ENCODE data around the gene RPS6KA4.
"Not testable (repeated sequence)": the region's sequence is repeated elsewhere in the genome, so short reads cannot be mapped to it uniquely, and the experiment has no call there.

Gene RPS6KA4

GRCh38 chr11:64317961-64318765 is 40.8 kb upstream of the RPS6KA4 start, which contains the start of gene PRDX5:
TSS of gene PRDX5 (plus strand) at chr11:64318121. CDS start at chr11:64318216, 95 bp downstream.
- Histone ChIP-seq H3K4me3 (ENCODE audit: low read length) (peak within 1 kb of the TSS; percentile 67), H3K27ac (ENCODE audit: low read length) (no peak within 1 kb of the TSS), H3K4me1 (ENCODE audit: control insufficient read depth, insufficient read depth, low read length) (peaks cover 3% of the 10 kb centered on the region; the same call in 1 of the 2 replicates), H3K36me3 (ENCODE audit: control insufficient read depth, insufficient read depth, low read length) (peaks cover 18% of the 10 kb centered on the region), H3K9me3 (ENCODE audit: control insufficient read depth, insufficient read depth, low read length) (no peaks in the 10 kb centered on the region), H3K27me3 (ENCODE audit: control insufficient read depth, insufficient read depth, low read length) (no peaks in the 10 kb centered on the region)
- DNase-seq (ENCODE audit: low read depth, low spot score), result no peak
- no CpG with 5 or more reads among the region's 61 CpGs for WGBS (ENCODE audit: insufficient coverage, insufficient read length)

DNA sequence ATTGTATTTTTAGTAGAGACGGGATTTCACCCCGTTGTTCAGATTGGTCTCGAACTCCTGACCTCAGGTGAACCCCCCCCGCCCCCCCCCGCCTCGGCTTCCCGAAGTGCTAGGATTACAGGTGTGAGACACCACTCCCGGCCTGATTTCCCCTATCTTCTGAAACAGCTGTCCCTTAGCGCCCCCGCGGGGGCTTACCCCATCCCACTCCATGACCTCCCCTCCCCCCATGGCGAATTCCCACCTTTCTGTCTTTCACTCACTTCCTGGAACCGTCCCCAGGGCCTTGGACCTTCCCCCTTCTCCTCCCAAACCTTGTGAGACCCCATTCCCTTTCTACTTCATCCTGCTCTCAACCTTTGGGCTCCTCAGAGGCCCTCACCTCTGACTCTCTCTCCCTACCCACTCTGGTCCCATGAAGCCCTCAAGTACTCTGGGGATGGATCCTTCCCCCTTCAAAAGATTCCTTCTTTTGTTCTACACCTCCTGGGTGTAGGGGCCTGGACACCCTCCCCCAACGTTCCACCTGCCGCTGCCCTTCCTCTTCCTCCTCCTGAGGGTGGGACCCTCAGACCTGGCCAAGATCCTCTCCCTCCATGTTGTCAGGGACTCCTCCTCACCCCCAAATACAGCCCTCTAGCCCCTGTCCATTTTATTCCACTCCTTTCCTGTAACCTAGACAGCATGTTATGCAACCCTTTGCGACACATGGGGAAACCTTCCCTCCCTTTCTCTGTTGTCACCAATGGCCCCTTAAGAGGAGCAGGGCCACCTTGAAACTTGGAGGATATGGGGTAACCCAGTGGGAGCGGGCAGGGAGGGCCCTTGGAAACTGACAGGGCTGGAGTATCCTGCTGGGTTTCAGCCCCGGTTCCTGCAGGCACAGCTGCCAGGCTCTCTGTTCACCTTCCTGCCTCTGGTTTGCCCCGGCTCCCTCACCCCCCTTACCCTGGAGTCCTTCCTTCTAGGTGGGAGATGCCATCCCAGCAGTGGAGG is 39.9 kb upstream of the RPS6KA4 start:
- Histone ChIP-seq H3K4me3 (ENCODE audit: low read length) (peak overlapping the region; percentile 67; the same call in 1 of the 2 replicates), H3K36me3 (ENCODE audit: control insufficient read depth, insufficient read depth, low read length) (peaks cover 18% of the 10 kb centered on the region), H3K9me3 (ENCODE audit: control insufficient read depth, insufficient read depth, low read length) (no peaks in the 10 kb centered on the region), H3K27ac (ENCODE audit: low read length) (no peak overlapping the region), H3K4me1 (ENCODE audit: control insufficient read depth, insufficient read depth, low read length) (peaks cover 4% of the 10 kb centered on the region), H3K27me3 (ENCODE audit: control insufficient read depth, insufficient read depth, low read length) (no peaks in the 10 kb centered on the region)
- no CpG with 5 or more reads among the region's 19 CpGs for WGBS (ENCODE audit: insufficient coverage, insufficient read length)
- no peak for DNase-seq (ENCODE audit: low read depth, low spot score)

DNA sequence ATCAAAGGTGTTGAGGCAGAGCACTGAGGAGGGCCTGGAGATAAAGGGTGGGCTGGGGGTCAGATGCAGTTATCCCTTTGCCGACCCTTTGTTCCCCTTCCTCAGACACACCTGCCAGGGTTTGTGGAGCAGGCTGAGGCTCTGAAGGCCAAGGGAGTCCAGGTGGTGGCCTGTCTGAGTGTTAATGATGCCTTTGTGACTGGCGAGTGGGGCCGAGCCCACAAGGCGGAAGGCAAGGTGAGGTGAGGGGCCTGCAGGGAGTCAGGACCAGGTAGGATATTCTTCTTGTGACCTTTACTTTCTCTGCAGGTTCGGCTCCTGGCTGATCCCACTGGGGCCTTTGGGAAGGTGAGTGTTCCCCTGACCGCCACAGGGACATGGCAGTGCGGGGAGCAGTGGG is 38.4 kb upstream of the RPS6KA4 start:
- peaks cover 4% of the 10 kb centered on the region for H3K4me1 ChIP-seq (ENCODE audit: control insufficient read depth, insufficient read depth, low read length)
- DNase-seq (ENCODE audit: low read depth, low spot score), result no peak
- no peaks in the 10 kb centered on the region for H3K27me3 ChIP-seq (ENCODE audit: control insufficient read depth, insufficient read depth, low read length)
- H3K27ac ChIP-seq (ENCODE audit: low read length), result no peak overlapping the region
- H3K4me3 ChIP-seq (ENCODE audit: low read length), result no peak overlapping the region
- H3K9me3 ChIP-seq (ENCODE audit: control insufficient read depth, insufficient read depth, low read length), result no peaks in the 10 kb centered on the region
- peaks cover 14% of the 10 kb centered on the region for H3K36me3 ChIP-seq (ENCODE audit: control insufficient read depth, insufficient read depth, low read length)
- WGBS (ENCODE audit: insufficient coverage, insufficient read length), result no CpG with 5 or more reads among the region's 7 CpGs

- no peaks in the 10 kb centered on the region for H3K27me3 ChIP-seq (ENCODE audit: control insufficient read depth, insufficient read depth, low read length)
- peaks cover 4% of the 10 kb centered on the region for H3K4me1 ChIP-seq (ENCODE audit: control insufficient read depth, insufficient read depth, low read length)
- no peaks in the 10 kb centered on the region for H3K9me3 ChIP-seq (ENCODE audit: control insufficient read depth, insufficient read depth, low read length)
- no peak for DNase-seq (ENCODE audit: low read depth, low spot score)
- WGBS (ENCODE audit: insufficient coverage, insufficient read length), result no CpG with 5 or more reads among the region's 5 CpGs
- H3K36me3 ChIP-seq (ENCODE audit: control insufficient read depth, insufficient read depth, low read length), result peaks cover 14% of the 10 kb centered on the region
- H3K4me3 ChIP-seq (ENCODE audit: low read length), result no peak overlapping the region
- H3K27ac ChIP-seq (ENCODE audit: low read length), result no peak overlapping the region
Observed at GRCh38 chr11:64321026-64321425, 37.9 kb upstream of the RPS6KA4 start.

DNA sequence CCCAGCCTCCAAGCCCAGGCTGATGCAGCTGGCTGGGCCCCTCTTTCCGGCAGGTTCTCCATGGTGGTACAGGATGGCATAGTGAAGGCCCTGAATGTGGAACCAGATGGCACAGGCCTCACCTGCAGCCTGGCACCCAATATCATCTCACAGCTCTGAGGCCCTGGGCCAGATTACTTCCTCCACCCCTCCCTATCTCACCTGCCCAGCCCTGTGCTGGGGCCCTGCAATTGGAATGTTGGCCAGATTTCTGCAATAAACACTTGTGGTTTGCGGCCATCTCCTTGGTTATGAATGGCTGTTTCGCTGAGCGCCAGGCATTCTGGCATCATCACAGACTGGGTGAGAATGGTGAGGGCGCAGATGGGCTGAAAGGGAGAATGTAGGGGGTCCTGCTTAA is 37.4 kb upstream of the RPS6KA4 start:
- WGBS (ENCODE audit: insufficient coverage, insufficient read length), result no CpG with 5 or more reads among the region's 5 CpGs
- no peak for DNase-seq (ENCODE audit: low read depth, low spot score)

GRCh38 chr11:64322925-64323260 is 36.1 kb upstream of the RPS6KA4 start:
- no peaks in the 10 kb centered on the region for H3K9me3 ChIP-seq (ENCODE audit: control insufficient read depth, insufficient read depth, low read length)
- H3K4me1 ChIP-seq (ENCODE audit: control insufficient read depth, insufficient read depth, low read length), result peaks cover 4% of the 10 kb centered on the region
- H3K4me3 ChIP-seq (ENCODE audit: low read length), result no peak overlapping the region
- H3K36me3 ChIP-seq (ENCODE audit: control insufficient read depth, insufficient read depth, low read length), result peaks cover 14% of the 10 kb centered on the region
- no peaks in the 10 kb centered on the region for H3K27me3 ChIP-seq (ENCODE audit: control insufficient read depth, insufficient read depth, low read length)
- DNase-seq (ENCODE audit: low read depth, low spot score), result no peak
- WGBS (ENCODE audit: insufficient coverage, insufficient read length), result no CpG with 5 or more reads among the region's 7 CpGs
- H3K27ac ChIP-seq (ENCODE audit: low read length), result no peak overlapping the region

More for the DNA sequence above, 37.4 kb upstream of the RPS6KA4 start:
- Histone ChIP-seq H3K27ac (ENCODE audit: low read length) (no peak overlapping the region), H3K4me1 (ENCODE audit: control insufficient read depth, insufficient read depth, low read length) (peaks cover 4% of the 10 kb centered on the region), H3K4me3 (ENCODE audit: low read length) (no peak overlapping the region), H3K36me3 (ENCODE audit: control insufficient read depth, insufficient read depth, low read length) (peaks cover 14% of the 10 kb centered on the region), H3K27me3 (ENCODE audit: control insufficient read depth, insufficient read depth, low read length) (no peaks in the 10 kb centered on the region), H3K9me3 (ENCODE audit: control insufficient read depth, insufficient read depth, low read length) (no peaks in the 10 kb centered on the region)

- Histone ChIP-seq H3K36me3 (ENCODE audit: control insufficient read depth, insufficient read depth, low read length) (peaks cover 14% of the 10 kb centered on the region), H3K27ac (ENCODE audit: low read length) (no peak overlapping the region), H3K27me3 (ENCODE audit: control insufficient read depth, insufficient read depth, low read length) (no peaks in the 10 kb centered on the region), H3K4me1 (ENCODE audit: control insufficient read depth, insufficient read depth, low read length) (peaks cover 4% of the 10 kb centered on the region), H3K4me3 (ENCODE audit: low read length) (no peak overlapping the region), H3K9me3 (ENCODE audit: control insufficient read depth, insufficient read depth, low read length) (no peaks in the 10 kb centered on the region)
- no CpG with 5 or more reads among the region's 5 CpGs for WGBS (ENCODE audit: insufficient coverage, insufficient read length)
- DNase-seq (ENCODE audit: low read depth, low spot score), result no peak
Observed at GRCh38 chr11:64323373-64323772, 35.6 kb upstream of the RPS6KA4 start.

- H3K36me3 ChIP-seq (ENCODE audit: control insufficient read depth, insufficient read depth, low read length), result peaks cover 14% of the 10 kb centered on the region
- not testable (repeated sequence) for H3K27me3 ChIP-seq (ENCODE audit: control insufficient read depth, insufficient read depth, low read length); H3K9me3 ChIP-seq (ENCODE audit: control insufficient read depth, insufficient read depth, low read length); DNase-seq (ENCODE audit: low read depth, low spot score); H3K4me1 ChIP-seq (ENCODE audit: control insufficient read depth, insufficient read depth, low read length); H3K4me3 ChIP-seq (ENCODE audit: low read length); H3K27ac ChIP-seq (ENCODE audit: low read length)
- no CpG with 5 or more reads among the region's 4 CpGs for WGBS (ENCODE audit: insufficient coverage, insufficient read length)
Observed at GRCh38 chr11:64323984-64324383, 35.0 kb upstream of the RPS6KA4 start.

DNA sequence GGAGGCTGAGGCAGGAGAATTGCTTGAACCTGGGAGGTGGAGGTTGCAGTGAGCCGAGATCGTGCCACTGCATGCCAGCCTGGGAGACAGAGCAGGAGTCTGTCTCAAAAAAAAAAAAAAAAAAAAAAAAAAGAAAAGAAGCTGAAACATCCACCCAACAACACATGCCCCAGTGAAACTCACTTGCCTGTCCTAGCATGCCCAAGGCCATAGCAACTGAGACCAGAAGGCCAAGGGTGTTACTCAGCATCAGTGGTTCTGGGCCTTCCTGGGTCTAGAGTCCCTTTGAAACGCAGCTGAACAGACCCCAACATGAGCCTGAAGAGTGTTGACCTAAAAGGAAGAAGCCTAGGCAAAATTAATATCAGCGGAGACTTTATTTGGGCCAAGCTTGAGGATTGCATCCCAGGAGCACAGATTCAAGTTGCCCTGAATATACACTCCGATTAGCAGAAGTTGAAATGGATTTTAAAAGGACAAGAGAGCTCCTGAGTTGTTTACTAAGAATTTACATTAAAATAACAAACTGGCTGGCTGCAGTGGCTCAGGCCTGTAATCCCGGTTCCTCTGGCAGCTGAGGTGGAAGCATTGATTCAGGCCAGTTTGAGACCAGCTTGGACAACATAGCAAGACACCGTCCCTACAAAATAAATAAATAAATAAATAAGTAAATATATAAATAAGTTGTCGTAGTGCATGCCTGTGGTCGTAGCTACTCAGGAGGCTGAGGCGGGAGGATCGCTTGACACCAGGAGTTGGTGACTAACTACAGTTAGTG is 34.1 kb upstream of the RPS6KA4 start:
- DNase-seq (ENCODE audit: low read depth, low spot score), result no peak
- no peaks in the 10 kb centered on the region for H3K9me3 ChIP-seq (ENCODE audit: control insufficient read depth, insufficient read depth, low read length)
- H3K27ac ChIP-seq (ENCODE audit: low read length), result no peak overlapping the region
- no peaks in the 10 kb centered on the region for H3K27me3 ChIP-seq (ENCODE audit: control insufficient read depth, insufficient read depth, low read length)
- H3K4me3 ChIP-seq (ENCODE audit: low read length), result no peak overlapping the region
- no CpG with 5 or more reads among the region's 11 CpGs for WGBS (ENCODE audit: insufficient coverage, insufficient read length)
- H3K4me1 ChIP-seq (ENCODE audit: control insufficient read depth, insufficient read depth, low read length), result peaks cover 1% of the 10 kb centered on the region; the same call in 1 of the 2 replicates
- peaks cover 14% of the 10 kb centered on the region for H3K36me3 ChIP-seq (ENCODE audit: control insufficient read depth, insufficient read depth, low read length)

DNA sequence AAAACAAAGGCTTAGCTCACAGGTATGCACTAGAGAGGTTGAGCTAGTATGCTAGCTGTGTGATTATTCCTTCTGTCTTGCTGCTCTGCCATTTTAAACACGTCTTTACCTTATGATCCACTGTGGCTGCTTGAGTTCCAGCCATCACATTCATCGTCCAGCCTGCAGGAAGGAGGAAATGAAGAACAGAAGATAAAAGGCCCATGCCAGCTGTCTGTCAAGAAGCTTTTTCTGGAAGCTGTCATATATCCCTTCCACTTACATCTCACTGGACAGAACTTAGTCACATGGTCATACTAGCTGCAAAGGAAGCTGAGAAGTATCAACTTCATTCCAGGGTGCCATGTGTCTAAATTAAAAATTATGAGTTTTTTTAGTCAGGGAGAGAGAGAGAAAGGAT is 31.6 kb upstream of the RPS6KA4 start:
- no peak overlapping the region for H3K27ac ChIP-seq (ENCODE audit: low read length)
- WGBS (ENCODE audit: insufficient coverage, insufficient read length), result no CpG with 5 or more reads among the region's 2 CpGs

More for the DNA sequence above, 31.6 kb upstream of the RPS6KA4 start:
- no peaks in the 10 kb centered on the region for H3K27me3 ChIP-seq (ENCODE audit: control insufficient read depth, insufficient read depth, low read length)
- H3K4me3 ChIP-seq (ENCODE audit: low read length), result no peak overlapping the region
- H3K4me1 ChIP-seq (ENCODE audit: control insufficient read depth, insufficient read depth, low read length), result peaks cover 4% of the 10 kb centered on the region
- H3K9me3 ChIP-seq (ENCODE audit: control insufficient read depth, insufficient read depth, low read length), result no peaks in the 10 kb centered on the region
- DNase-seq (ENCODE audit: low read depth, low spot score), result no peak
- peaks cover 3% of the 10 kb centered on the region for H3K36me3 ChIP-seq (ENCODE audit: control insufficient read depth, insufficient read depth, low read length)
